ENCODE results near the gene IFT43.

The IFT43 gene

GRCh38 chr14:75985618-75986438 lies at the start of gene IFT43:
IFT43 (plus strand) TSS chr14:75985763; CDS start chr14:75985787, 24 bp downstream.
- peak; percentile 69 for DNase-seq (ENCODE audit: low read depth)

- no peak for DNase-seq (ENCODE audit: low read depth)
Observed at GRCh38 chr14:75939200-75939599, 46.4 kb upstream of the IFT43 start.

GRCh38 chr14:75941030-75941429 lies 44.5 kb upstream of the IFT43 start:
- peak; percentile 2 for DNase-seq (ENCODE audit: low read depth)

- DNase-seq (ENCODE audit: low read depth): no peak
Observed at GRCh38 chr14:75944607-75945241, 40.8 kb upstream of the IFT43 start.

GRCh38 chr14:75946785-75947184 lies 38.8 kb upstream of the IFT43 start:
- no peak for DNase-seq (ENCODE audit: low read depth)

- DNase-seq (ENCODE audit: low read depth): no peak
Observed at GRCh38 chr14:75952489-75952888, 33.1 kb upstream of the IFT43 start.

GRCh38 chr14:75959031-75959430 lies 26.5 kb upstream of the IFT43 start:
- DNase-seq (ENCODE audit: low read depth): no peak

- DNase-seq (ENCODE audit: low read depth): no peak
Observed at GRCh38 chr14:75960231-75960630, 25.3 kb upstream of the IFT43 start.

- DNase-seq (ENCODE audit: low read depth): no peak
Observed at GRCh38 chr14:75961662-75962061, 23.9 kb upstream of the IFT43 start.

- no peak for DNase-seq (ENCODE audit: low read depth)
Observed at GRCh38 chr14:75967866-75968265, 17.7 kb upstream of the IFT43 start.

GRCh38 chr14:75968456-75968855 lies 17.1 kb upstream of the IFT43 start:
- DNase-seq (ENCODE audit: low read depth): peak; percentile 51

- DNase-seq (ENCODE audit: low read depth): no peak
Observed at GRCh38 chr14:75969126-75969525, 16.4 kb upstream of the IFT43 start.

- no peak for DNase-seq (ENCODE audit: low read depth)
Observed at GRCh38 chr14:75969891-75970290, 15.7 kb upstream of the IFT43 start.

- DNase-seq (ENCODE audit: low read depth): no peak
Observed at GRCh38 chr14:75970989-75971388, 14.6 kb upstream of the IFT43 start.

- no peak for DNase-seq (ENCODE audit: low read depth)
Observed at GRCh38 chr14:75971509-75971908, 14.1 kb upstream of the IFT43 start.

- DNase-seq (ENCODE audit: low read depth): no peak
Observed at GRCh38 chr14:75972801-75973421, 12.7 kb upstream of the IFT43 start.

GRCh38 chr14:75976826-75977581 lies 8.6 kb upstream of the IFT43 start:
- DNase-seq (ENCODE audit: low read depth): no peak

GRCh38 chr14:75977582-75977943 lies 8.0 kb upstream of the IFT43 start:
- DNase-seq (ENCODE audit: low read depth): no peak

GRCh38 chr14:75978249-75978731 lies 7.3 kb upstream of the IFT43 start:
- DNase-seq (ENCODE audit: low read depth): peak; percentile 30

GRCh38 chr14:75979071-75979571 lies 6.4 kb upstream of the IFT43 start:
- peak; percentile 29 for DNase-seq (ENCODE audit: low read depth)

- DNase-seq (ENCODE audit: low read depth): no peak
Observed at GRCh38 chr14:75979648-75980565, 5.7 kb upstream of the IFT43 start.

Measured in fibroblast of gingiva (primary cell).